ENCODE data around the gene SIRPG.

DNA sequence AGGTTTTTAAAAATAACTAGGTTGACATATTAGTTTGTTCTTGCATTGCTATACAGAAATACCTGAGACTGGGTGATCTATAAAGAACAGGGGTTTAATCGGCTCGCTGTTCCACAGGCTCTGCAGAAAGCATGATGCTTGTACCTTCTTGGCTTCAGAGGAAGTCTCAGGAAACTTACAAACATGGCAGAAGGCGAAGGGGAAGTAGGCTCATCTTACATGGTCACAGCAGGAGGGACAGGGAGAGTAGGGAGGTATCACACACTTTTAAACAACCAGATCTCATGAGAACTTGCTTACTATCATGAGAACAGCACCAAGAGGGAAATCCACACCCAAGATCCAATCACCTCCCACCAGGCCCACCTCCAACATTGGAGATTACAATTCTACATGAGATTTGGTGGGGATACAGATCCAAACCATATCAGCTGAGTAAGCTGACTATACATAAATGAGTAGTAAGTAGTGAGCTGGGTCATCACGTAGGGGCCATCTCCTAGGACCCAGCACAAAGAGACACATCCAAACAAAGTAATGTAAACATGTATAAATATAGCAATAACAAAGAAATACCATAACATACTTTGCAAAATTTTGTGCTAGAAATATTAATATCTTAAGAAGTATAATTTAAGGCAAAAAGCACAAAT lies 31.4 kb upstream of the SIRPG start:
- TF ChIP-seq CTCF (conservative IDR thresholded peaks at IDR 0.05 in 1 of 2, IDR thresholded peaks at IDR 0.05 in 1 of 2; ENCODE audit: extremely low read depth in 1 of 2, insufficient read depth in 1 of 2, low read depth in 1 of 2, low read length in 2 of 2): no peak
- no peak for TF ChIP-seq EZH2 (IDR thresholded peaks at IDR 0.05; ENCODE audit: borderline replicate concordance, low read length)
